HEK293 (cell line): ENCODE data around the gene AAK1.

Experiments used
- CTCF ChIA-PET: fragments of 350-600 bp; formaldehyde crosslinking; extraction: SDS; loops from one replicate; lab custom pipeline; 2021; ENCODE audit warnings: antibody characterized with exemption; lab: Yijun Ruan, JAX
- POLR2A ChIA-PET: fragments of 300-600 bp; formaldehyde crosslinking; extraction: SDS; loops from one replicate; lab custom pipeline; 2020; ENCODE audit warnings: antibody characterized with exemption, inconsistent platforms; lab: Yijun Ruan, JAX
- H3K27ac ChIP-seq: fragments of 200-500 bp; sonication (Bioruptor generic); 2 replicates; pipeline ENCODE4 v1.5.1; 2014; ENCODE audit warnings: low read depth, low read length, control low read depth, inconsistent platforms; ENCODE audit errors: extremely low read depth
- H3K36me3 ChIP-seq, 2 experiments: fragments of 200-500 bp in 1 of 2; sonication (Bioruptor generic) in 1 of 2; 1 replicate in 1 of 2; 2 replicates in 1 of 2; pipeline ENCODE4 v1.5.1; 2014 to 2017; ENCODE audit warnings: inconsistent platforms in 2 of 2, low read length in 2 of 2; ENCODE audit not compliant: control insufficient read depth in 2 of 2, insufficient read depth in 1 of 2
- H3K4me1 ChIP-seq: fragments of 200-500 bp; sonication (Bioruptor generic); 2 replicates; pipeline ENCODE4 v1.5.1; 2014; ENCODE audit warnings: mild to moderate bottlenecking, low read length, inconsistent platforms; ENCODE audit not compliant: control insufficient read depth, insufficient read depth
- H3K4me3 ChIP-seq: 2 replicates; pipeline ENCODE4 v1.5.1; 2011; ENCODE audit warnings: low read depth, mild to moderate bottlenecking, control low read depth, low read length, moderate library complexity
- H3K9me3 ChIP-seq: fragments of 200-500 bp; sonication (Bioruptor generic); 2 replicates; pipeline ENCODE4 v1.5.1; 2014; ENCODE audit warnings: low read depth, low read length, inconsistent platforms; ENCODE audit not compliant: control insufficient read depth, insufficient read depth
- ATF2 ChIP-seq: fragments of 450-650 bp; formaldehyde crosslinking; IDR thresholded peaks from 2 replicates; pipeline ENCODE4 v1.5.1; 2016; ENCODE audit warnings: missing biosample characterization, missing genetic modification characterization, low read depth
- PATZ1 ChIP-seq: fragments of 450-650 bp; formaldehyde crosslinking; IDR thresholded peaks from 2 replicates; pipeline ENCODE4 v1.5.1; 2016; ENCODE audit warnings: missing biosample characterization, missing genetic modification characterization
- PRDM1 ChIP-seq: fragments of 450-650 bp; formaldehyde crosslinking; IDR thresholded peaks from 2 replicates; pipeline ENCODE4; 2016; ENCODE audit warnings: missing biosample characterization, missing genetic modification characterization
- PRDM4 ChIP-seq: fragments of 450-650 bp; formaldehyde crosslinking; IDR thresholded peaks from 2 replicates; pipeline ENCODE4 v1.5.1; 2017; ENCODE audit warnings: missing biosample characterization, missing genetic modification characterization
- ZBTB49 ChIP-seq: fragments of 450-650 bp; formaldehyde crosslinking; IDR thresholded peaks from 2 replicates; pipeline ENCODE4 v1.5.1; 2016; ENCODE audit warnings: missing biosample characterization, missing genetic modification characterization, low read depth
- ZNF155 ChIP-seq: fragments of 450-650 bp; formaldehyde crosslinking; IDR thresholded peaks from 2 replicates; pipeline ENCODE4 v1.5.1; 2016; ENCODE audit warnings: missing biosample characterization, missing genetic modification characterization
- ZNF37A ChIP-seq: fragments of 450-650 bp; IDR thresholded peaks from 2 replicates; pipeline ENCODE4 v1.5.1; 2018; ENCODE audit warnings: missing biosample characterization, missing genetic modification characterization
- ZNF398 ChIP-seq: fragments of 450-650 bp; formaldehyde crosslinking; IDR thresholded peaks from 2 replicates; pipeline ENCODE4 v1.5.1; 2017; ENCODE audit warnings: missing biosample characterization, missing genetic modification characterization

Gene AAK1

GRCh38 chr2:69641887-69642708, 1.4 kb downstream of the AAK1 start:
- ChIA-PET POLR2A (no interaction called here), CTCF (interaction anchor here (0.6 kb wide), 2 partner anchors 171 to 403 kb away, joined by 3 read pairs; no protein-coding TSS in a partner anchor)
- Histone ChIP-seq H3K4me3 (peak overlapping the region; percentile 86), H3K9me3 (no peaks in the 10 kb centered on the region), H3K27ac (peak overlapping the region; percentile 21; the same call in 1 of the 2 replicates), H3K36me3 (peaks cover 0 to 23% of the 10 kb centered on the region in 2 experiments; a peak in 1 of 3 replicates), H3K4me1 (peaks cover 8% of the 10 kb centered on the region; the same call in 1 of the 2 replicates)
- peak; percentile 9 for TF ChIP-seq PRDM1 (tag by site-specific recombination)
- no peak for TF ChIP-seq PATZ1

GRCh38 chr2:69641471-69641870, 2.1 kb downstream of the AAK1 start:
- Histone ChIP-seq H3K4me1 (peaks cover 8% of the 10 kb centered on the region; the same call in 1 of the 2 replicates), H3K36me3 (peaks cover 0 to 23% of the 10 kb centered on the region in 2 experiments; a peak in 1 of 3 replicates), H3K4me3 (peak overlapping the region; percentile 86), H3K27ac (no peak overlapping the region), H3K9me3 (no peaks in the 10 kb centered on the region)
- TF ChIP-seq PRDM4 (tag by site-specific recombination) (no peak), ZBTB49 (no peak), ZNF37A (tag by site-specific recombination) (no peak), ZNF398 (tag by site-specific recombination) (no peak), ZNF155 (tag by site-specific recombination) (no peak), ATF2 (tag by site-specific recombination) (no peak)
- CTCF ChIA-PET, result interaction anchor here (0.6 kb wide), 3 partner anchors 40 to 403 kb away, joined by 3 read pairs; no protein-coding TSS in a partner anchor
- POLR2A ChIA-PET, result no interaction called here
